ENCODE data around the gene CEMIP. TPM values are rescaled to one million over a fixed set of nuclear protein-coding genes. Genes with fewer than 3 reads are reported as not detected.

The CEMIP gene
- total RNA-seq, 2 experiments from 2014 or later = not detected

DNA sequence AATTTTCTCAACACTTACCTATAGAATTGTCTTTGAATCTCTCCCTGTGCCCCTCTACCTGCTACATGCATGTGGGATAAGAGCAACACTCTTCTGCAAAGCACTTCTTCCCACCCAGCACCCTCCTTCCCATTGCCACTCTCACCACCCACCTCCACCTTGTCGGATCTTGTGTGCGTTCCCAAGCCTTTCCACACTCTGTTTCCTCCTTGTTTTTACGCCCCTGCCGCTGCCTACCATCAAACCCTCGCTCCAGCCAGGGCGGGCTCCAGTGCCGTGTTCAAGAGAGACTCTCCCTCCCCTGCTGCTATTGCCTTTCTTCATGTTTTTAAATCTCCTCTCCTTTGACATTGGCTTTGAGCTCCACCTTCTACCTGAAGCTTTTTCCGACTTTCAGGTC is 43.8 kb upstream of the CEMIP start:
- POLR2A ChIA-PET = interaction anchor here (0.6 kb wide), 1 partner anchor 42 kb away, joined by 3 read pairs; no protein-coding TSS in a partner anchor

GRCh38 chr15:80736560-80736959 is 42.6 kb upstream of the CEMIP start:
- CTCF ChIA-PET (ENCODE audit: unreplicated experiment) = no interaction called here
- Histone ChIP-seq H3K9me2 (ENCODE audit: insufficient read depth, low read length) (no peaks in the 10 kb centered on the region), H3K27ac (ENCODE audit: low read depth, low read length, poor library complexity, severe bottlenecking) (no peak overlapping the region), H3K4me1 (ENCODE audit: insufficient read depth, low read length, poor library complexity, severe bottlenecking) (no peaks in the 10 kb centered on the region), H3K9me3 (ENCODE audit: low read length) (no peaks in the 10 kb centered on the region), H3K79me2 (ENCODE audit: insufficient read depth, low read depth, low read length) (no peaks in the 10 kb centered on the region), H3K4me2 (ENCODE audit: low read length) (no peak overlapping the region), H3K36me3 (ENCODE audit: insufficient read depth, low read length) (no peaks in the 10 kb centered on the region), H3K4me3 (ENCODE audit: low read depth, low read length, poor library complexity, severe bottlenecking) (no peak overlapping the region), H2AFZ (ENCODE audit: low read length) (no peak overlapping the region), H4K20me1 (ENCODE audit: insufficient read depth, low read length) (no peaks in the 10 kb centered on the region)
- TF ChIP-seq CTCF (conservative IDR thresholded peaks at IDR 0.05; ENCODE audit: low read length) = no peak
- no peak for TF ChIP-seq EZH2phosphoT487 (IDR thresholded peaks at IDR 0.05; ENCODE audit: borderline replicate concordance, low read depth, low read length)
- no TSS peak for BruUV-seq (replicated peaks)
- POLR2A ChIA-PET = interaction anchor here (0.6 kb wide), 1 partner anchor 31 kb away, joined by 3 read pairs; no protein-coding TSS in a partner anchor
- no peak for DNase-seq (ENCODE audit: low spot score)
- intact Hi-C loops (cut with micrococcal nuclease; ENCODE audit: unreplicated experiment) = no loop called here

More for the DNA sequence above, 43.8 kb upstream of the CEMIP start:
- Histone ChIP-seq H4K20me1 (ENCODE audit: insufficient read depth, low read length) (no peaks in the 10 kb centered on the region), H3K4me2 (ENCODE audit: low read length) (no peak overlapping the region), H3K27ac (ENCODE audit: low read depth, low read length, poor library complexity, severe bottlenecking) (no peak overlapping the region), H3K79me2 (ENCODE audit: insufficient read depth, low read depth, low read length) (no peaks in the 10 kb centered on the region), H3K9me2 (ENCODE audit: insufficient read depth, low read length) (no peaks in the 10 kb centered on the region), H3K4me1 (ENCODE audit: insufficient read depth, low read length, poor library complexity, severe bottlenecking) (no peaks in the 10 kb centered on the region), H3K4me3 (ENCODE audit: low read depth, low read length, poor library complexity, severe bottlenecking) (no peak overlapping the region), H3K9me3 (ENCODE audit: low read length) (no peaks in the 10 kb centered on the region), H3K36me3 (ENCODE audit: insufficient read depth, low read length) (no peaks in the 10 kb centered on the region), H2AFZ (ENCODE audit: low read length) (no peak overlapping the region)
- CTCF ChIA-PET (ENCODE audit: unreplicated experiment) = no interaction called here
- no TSS peak for BruUV-seq (replicated peaks)
- DNase-seq (ENCODE audit: low spot score) = no peak
- intact Hi-C loops (cut with micrococcal nuclease; ENCODE audit: unreplicated experiment) = no loop called here
- no peak for TF ChIP-seq CTCF (conservative IDR thresholded peaks at IDR 0.05; ENCODE audit: low read length)
- TF ChIP-seq EZH2phosphoT487 (IDR thresholded peaks at IDR 0.05; ENCODE audit: borderline replicate concordance, low read depth, low read length) = no peak

GRCh38 chr15:80739919-80740318 is 39.3 kb upstream of the CEMIP start:
- H4K20me1 ChIP-seq (ENCODE audit: insufficient read depth, low read length) = no peaks in the 10 kb centered on the region
- intact Hi-C loops (cut with micrococcal nuclease; ENCODE audit: unreplicated experiment) = no loop called here
- H3K79me2 ChIP-seq (ENCODE audit: insufficient read depth, low read depth, low read length) = no peaks in the 10 kb centered on the region
- H3K36me3 ChIP-seq (ENCODE audit: insufficient read depth, low read length) = no peaks in the 10 kb centered on the region
- no peaks in the 10 kb centered on the region for H3K4me1 ChIP-seq (ENCODE audit: insufficient read depth, low read length, poor library complexity, severe bottlenecking)
- TF ChIP-seq CTCF (conservative IDR thresholded peaks at IDR 0.05; ENCODE audit: low read length) (no peak), EZH2phosphoT487 (IDR thresholded peaks at IDR 0.05; ENCODE audit: borderline replicate concordance, low read depth, low read length) (no peak)
- no peak overlapping the region for H3K4me2 ChIP-seq (ENCODE audit: low read length)
- no peak overlapping the region for H3K27ac ChIP-seq (ENCODE audit: low read depth, low read length, poor library complexity, severe bottlenecking)
- ChIA-PET POLR2A (no interaction called here), CTCF (ENCODE audit: unreplicated experiment) (no interaction called here)
- no peak for DNase-seq (ENCODE audit: low spot score)
- BruUV-seq (replicated peaks) = no TSS peak
- H3K4me3 ChIP-seq (ENCODE audit: low read depth, low read length, poor library complexity, severe bottlenecking) = no peak overlapping the region
- H3K9me2 ChIP-seq (ENCODE audit: insufficient read depth, low read length) = no peaks in the 10 kb centered on the region
- H2AFZ ChIP-seq (ENCODE audit: low read length) = no peak overlapping the region
- no peaks in the 10 kb centered on the region for H3K9me3 ChIP-seq (ENCODE audit: low read length)

Data from OCI-LY7 (cell line).